HepG2 (cell line): ENCODE results near the gene PPBP. TPM values are rescaled to one million over a fixed set of nuclear protein-coding genes. Genes with fewer than 3 reads are reported as not detected.

Experiments used
- ATAC-seq: fragments of 200-7000 bp; cut with Tn5 transposase; 3 replicates; pipeline ENCODE4 v1.9.1; 2020; ENCODE audit warnings: mild to moderate bottlenecking, moderate library complexity
- BruUV-seq: library from RNA; stranded (reverse); fragments of 400-500 nt; replicated peaks from 2 replicates; lab custom pipeline; 2021; lab: Mats Ljungman, UMichigan
- CTCF ChIA-PET: fragments of 300-600 bp; formaldehyde crosslinking; extraction: SDS; loops from one replicate; lab custom pipeline; 2021; ENCODE audit warnings: low total read pairs, inconsistent platforms, low intra/inter-chr PET ratio; lab: Yijun Ruan, JAX
- POLR2A ChIA-PET: fragments of 350-600 bp; sonication (Branson Sonifier 250); formaldehyde crosslinking; loops from one replicate; lab custom pipeline; 2020; ENCODE audit warnings: antibody characterized with exemption, inconsistent platforms; lab: Yijun Ruan, JAX
- DNase-seq: peaks from one replicate; pipeline ENCODE4 v3.0.0-alpha.2; 2015; ENCODE audit warnings: low spot score
- FAIRE-seq: peaks from 3 replicates; lab custom pipeline; 2011; peaks lifted over from hg19 to GRCh38; lab: Jason Lieb, UNC
- H2AFZ ChIP-seq: one replicate; pipeline ENCODE4 v1.6.1; 2011; ENCODE audit warnings: low read length, inconsistent platforms
- H3K27ac ChIP-seq: fragments of 300-600 bp; 3 replicates; pipeline ENCODE4 v1.8.0; 2011; ENCODE audit warnings: mixed run types, mild to moderate bottlenecking, mixed read lengths, low read length, inconsistent platforms; ENCODE audit not compliant: insufficient read depth; ENCODE audit errors: extremely low read length
- H3K27me3 ChIP-seq, 2 experiments: fragments of 200-600 bp in 1 of 2; 2 replicates in 1 of 2; 3 replicates in 1 of 2; pipeline versions ENCODE4 v1.6.0 to v1.8.0; 2011; ENCODE audit warnings: low read length in 2 of 2, mild to moderate bottlenecking in 2 of 2, moderate library complexity in 2 of 2, inconsistent platforms in 1 of 2; ENCODE audit not compliant: insufficient read depth in 2 of 2, control insufficient read depth in 1 of 2
- H3K36me3 ChIP-seq, 2 experiments: fragments of 200-600 bp in 1 of 2; replicated peaks in 1 of 2; 2 replicates in 1 of 2; 3 replicates in 1 of 2; pipeline versions ENCODE4 v1.5.1 to v1.8.0; 2011; ENCODE audit warnings: low read length in 2 of 2, inconsistent platforms in 1 of 2; ENCODE audit not compliant: insufficient read depth in 2 of 2, control insufficient read depth in 1 of 2
- H3K4me1 ChIP-seq: 2 replicates; pipeline ENCODE4 v1.5.1; 2012; ENCODE audit warnings: low read length, inconsistent platforms; ENCODE audit not compliant: insufficient read depth
- H3K4me2 ChIP-seq: 2 replicates; pipeline ENCODE4 v1.6.0; 2011; ENCODE audit warnings: low read depth, low read length, inconsistent platforms
- H3K4me3 ChIP-seq, 3 experiments: fragments of 200-600 bp in 1 of 3; sonication (generic), shearing (Covaris generic) in 1 of 3; replicated peaks in 1 of 3; 2 replicates each; pipeline ENCODE4 v1.5.1; 2011 to 2016; ENCODE audit warnings: low read length in 3 of 3, inconsistent platforms in 2 of 3, low read depth in 2 of 3, mild to moderate bottlenecking in 2 of 3, control low read depth in 1 of 3, mixed read lengths in 1 of 3; ENCODE audit not compliant: insufficient read depth in 1 of 3
- H3K79me2 ChIP-seq: one replicate; pipeline ENCODE4 v1.6.1; 2011; ENCODE audit warnings: low read length, inconsistent platforms; ENCODE audit not compliant: insufficient read depth
- H3K9ac ChIP-seq: 2 replicates; pipeline ENCODE4 v1.6.0; 2011; ENCODE audit warnings: mild to moderate bottlenecking, low read depth, low read length, inconsistent platforms; ENCODE audit not compliant: insufficient read depth
- H3K9me3 ChIP-seq: 2 replicates; pipeline ENCODE4 v1.5.1; 2012; ENCODE audit warnings: mild to moderate bottlenecking, low read length
- H4K20me1 ChIP-seq: 2 replicates; pipeline ENCODE4 v1.6.0; 2011; ENCODE audit warnings: inconsistent platforms, mild to moderate bottlenecking, low read length, moderate library complexity; ENCODE audit not compliant: insufficient read depth
- CEBPB ChIP-seq: IDR thresholded peaks from 2 replicates; pipeline ENCODE4 v1.6.1; 2011; ENCODE audit warnings: low read depth, low read length, improper control_type of control experiment, borderline replicate concordance
- DDIT3 ChIP-seq: sonication (generic); formaldehyde crosslinking; IDR thresholded peaks from 2 replicates; pipeline ENCODE4 v1.4.0; 2020; ENCODE audit warnings: mild to moderate bottlenecking, missing genetic modification reagents
- JUN ChIP-seq: sonication (generic); formaldehyde crosslinking; IDR thresholded peaks from 2 replicates; pipeline ENCODE4 v1.4.0; 2020; ENCODE audit warnings: mild to moderate bottlenecking, missing genetic modification reagents
- MAFK ChIP-seq, 2 experiments: IDR thresholded peaks in 1 of 2; conservative IDR thresholded peaks in 1 of 2; 2 replicates each; pipeline ENCODE4 v1.6.1; 2011; ENCODE audit warnings: improper control_type of control experiment in 2 of 2, low read length in 2 of 2
- MED13 ChIP-seq: sonication (generic); formaldehyde crosslinking; IDR thresholded peaks from 2 replicates; pipeline ENCODE4 v1.5.0; 2020; ENCODE audit warnings: missing genetic modification reagents
- MXI1 ChIP-seq: IDR thresholded peaks from 3 replicates; pipeline ENCODE4 v1.6.1; 2012; ENCODE audit warnings: low read depth, low read length, inconsistent platforms, borderline replicate concordance
- SIX4 ChIP-seq: sonication (generic); formaldehyde crosslinking; IDR thresholded peaks from 2 replicates; pipeline ENCODE4 v1.4.0; 2020; ENCODE audit warnings: missing genetic modification reagents
- ZBTB14 ChIP-seq: sonication (generic); formaldehyde crosslinking; IDR thresholded peaks from 2 replicates; pipeline ENCODE4 v1.4.0; 2020; ENCODE audit warnings: missing genetic modification reagents
- ZBTB39 ChIP-seq: sonication (generic); formaldehyde crosslinking; IDR thresholded peaks from 2 replicates; pipeline ENCODE4 v1.5.0; 2020; ENCODE audit warnings: missing genetic modification reagents
- ZNF18 ChIP-seq: sonication (generic); formaldehyde crosslinking; IDR thresholded peaks from 2 replicates; pipeline ENCODE4 v1.8.0; 2022; ENCODE audit warnings: mild to moderate bottlenecking, missing genetic modification reagents; ENCODE audit not compliant: insufficient replicate concordance
- ZNF34 ChIP-seq: sonication (generic); formaldehyde crosslinking; IDR thresholded peaks from 2 replicates; pipeline ENCODE4 v1.4.0; 2020; ENCODE audit warnings: mild to moderate bottlenecking, missing genetic modification reagents, borderline replicate concordance
- ZNF44 ChIP-seq: sonication (generic); formaldehyde crosslinking; IDR thresholded peaks from 2 replicates; pipeline ENCODE4 v1.5.1; 2020; ENCODE audit warnings: mild to moderate bottlenecking, missing genetic modification reagents
- WGBS: methylation state at CpG from one replicate; pipeline ENCODE4 v1.1.6; 2017; ENCODE audit warnings: low lambda C conversion rate; 5-methylcytosine and 5-hydroxymethylcytosine counted together
- in situ Hi-C: cut with HindIII; loops from 2 replicates; pipeline ENCODE4 v1.10.0; 2017; ENCODE audit warnings: low pct_unique_long_range_greater_than_20kb; ENCODE audit not compliant: extremely low pct_ligation_motif_present
- intact Hi-C: fragments of 100-400 bp; cut with micrococcal nuclease; formaldehyde crosslinking; loops from one replicate; pipeline ENCODE4 v1.10.0; 2022; ENCODE audit not compliant: unreplicated experiment
- polyA plus RNA-seq, 8 experiments: library from polyadenylated mRNA; depleted of rRNA in 3 of 8; stranded (reverse) in 7 of 8; unstranded in 1 of 8; fragments of >200 nt; fragmentation: Illumina TruSeq in 4 of 8; extraction: Trizol in 4 of 8; gene quantifications; 2 replicates each; pipeline versions ENCODE4 v1.2.1 to v1.2.3, GENCODE V29; 2011 to 2016; ENCODE audit warnings: low read depth in 4 of 8, missing spikeins in 1 of 8, mixed read lengths in 1 of 8; ENCODE audit not compliant: insufficient read depth in 1 of 8
- total RNA-seq, 5 experiments: library from RNA; depleted of rRNA; stranded (reverse); fragments of >200 nt; fragmentation: Illumina TruSeq; extraction: Trizol; gene quantifications; 2 replicates each; pipeline ENCODE4 v1.2.3, GENCODE V29; 2016; ENCODE audit warnings: low read depth in 1 of 5

Gene PPBP
- total and polyA plus RNA-seq, 2 of the 13 experiments (the other 11 are each of a cell fraction or from before 2014, with no cell fraction given) = not detected

- Histone ChIP-seq H3K79me2 (no peaks in the 10 kb centered on the region), H3K27me3 (no peaks in the 10 kb centered on the region), H3K9ac (no peak overlapping the region), H3K9me3 (no peaks in the 10 kb centered on the region), H2AFZ (no peak overlapping the region), H3K4me1 (peaks cover 22% of the 10 kb centered on the region), H3K36me3 (no peaks in the 10 kb centered on the region), H3K27ac (no peak overlapping the region), H4K20me1 (no peaks in the 10 kb centered on the region), H3K4me3 (no peak overlapping the region), H3K4me2 (0 out of 2 replicates have a peak overlapping the region, but pooled peaks have one; percentile 14)
- DNase-seq (no peak), FAIRE-seq (no peak), ATAC-seq (no peak)
- in situ Hi-C loops = no loop called here
- intact Hi-C loops = no loop called here
- ChIA-PET CTCF (no interaction called here), POLR2A (no interaction called here)
- no peak for TF ChIP-seq MED13 (CRISPR knock-in tag)
- TF ChIP-seq ZNF18 (CRISPR knock-in tag) = no peak
- no peak for TF ChIP-seq MXI1
- TF ChIP-seq ZBTB14 (CRISPR knock-in tag) = no peak
- no peak for TF ChIP-seq DDIT3 (CRISPR knock-in tag)
- TF ChIP-seq MAFK (conservative IDR thresholded peaks at IDR 0.05 in 1 of 2, IDR thresholded peaks at IDR 0.05 in 1 of 2; ENCODE audit: low read length in 2 of 2) = 0 out of 4 replicates have a peak, but pooled peaks of 1 of the 2 experiments have one; percentile 2
- no peak for TF ChIP-seq SIX4
- no peak for TF ChIP-seq ZNF44 (CRISPR knock-in tag)
- peak; percentile 66; the same call in 1 of the 2 replicates for TF ChIP-seq CEBPB
- TF ChIP-seq ZNF34 (CRISPR knock-in tag) = no peak
- TF ChIP-seq ZBTB39 = no peak
- no peak for TF ChIP-seq JUN
- WGBS = 2% methylated on average over 2 of the region's 2 CpGs
- no TSS peak for BruUV-seq
Observed at GRCh38 chr4:74006009-74006476, 18.1 kb upstream of the PPBP start.
